ENCODE data around the gene SLC30A2. TPM values are rescaled to one million over a fixed set of nuclear protein-coding genes. Genes with fewer than 3 reads are reported as not detected.

Gene SLC30A2
- total RNA-seq, 1 experiment from 2014 or later, result 0.35 TPM

DNA sequence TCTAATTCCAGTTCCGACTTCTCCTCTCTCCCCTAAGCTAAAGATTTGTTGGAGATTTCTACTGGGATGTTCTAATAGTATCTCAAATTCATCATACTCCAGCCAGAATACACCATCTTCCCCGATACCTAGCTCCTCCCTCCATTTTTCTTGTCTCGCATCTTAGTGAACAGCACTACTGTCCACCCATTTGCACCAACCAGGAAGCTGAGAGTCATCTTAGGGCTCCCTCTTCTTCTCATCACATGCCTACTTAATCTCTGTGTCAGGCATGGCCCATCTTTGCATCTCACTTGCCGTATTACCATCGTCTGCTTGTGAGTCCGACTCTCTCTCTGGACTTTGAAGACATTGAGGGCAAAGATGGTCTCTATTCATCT, 25.0 kb upstream of the SLC30A2 start:
- Histone ChIP-seq H3K18ac (ENCODE audit: insufficient read length, low read depth, low read length) (no peak overlapping the region), H2BK5ac (ENCODE audit: insufficient read length, low read length) (no peak overlapping the region), H3K9me3 (ENCODE audit: control insufficient read depth, low read depth, low read length) (no peaks in the 10 kb centered on the region), H2BK120ac (ENCODE audit: low read depth, low read length, poor library complexity, severe bottlenecking) (no peak overlapping the region), H2BK12ac (ENCODE audit: insufficient read length, low read depth, low read length) (no peak overlapping the region), H4K5ac (ENCODE audit: insufficient read length, low read depth, low read length) (no peak overlapping the region), H3K27me3 (ENCODE audit: insufficient read depth, low read length) (no peaks in the 10 kb centered on the region), H3K56ac (ENCODE audit: insufficient read length, low read depth, low read length) (no peak overlapping the region), H3T11ph (ENCODE audit: low read length) (no peak overlapping the region), H2BK20ac (ENCODE audit: low read depth, low read length, poor library complexity, severe bottlenecking) (no peak overlapping the region), H2BK15ac (ENCODE audit: low read depth, low read length) (no peak overlapping the region), H3K79me1 (ENCODE audit: insufficient read depth, low read depth, low read length, poor library complexity, severe bottlenecking) (no peaks in the 10 kb centered on the region), H3K4me1 (ENCODE audit: insufficient read depth, low read length) (no peaks in the 10 kb centered on the region), H3K14ac (ENCODE audit: insufficient read depth, low read length) (no peak overlapping the region), H3K27ac (ENCODE audit: insufficient read length, low read depth, low read length) (no peak overlapping the region), H2AFZ (ENCODE audit: low read length) (no peak overlapping the region), H4K20me1 (ENCODE audit: control insufficient read depth, insufficient read depth, insufficient read length) (no peaks in the 10 kb centered on the region), H2AK5ac (ENCODE audit: insufficient read length, low read length) (no peak overlapping the region), H3K9ac (ENCODE audit: extremely low read depth, insufficient read length, low read length) (no peak overlapping the region), H4K8ac (replicated peaks; ENCODE audit: insufficient read length, low read depth, low read length) (no peak overlapping the region), H3K4ac (ENCODE audit: low read depth, low read length) (no peak overlapping the region), H3K4me2 (ENCODE audit: insufficient read depth, insufficient read length, low read length) (no peak overlapping the region), H3K79me2 (ENCODE audit: insufficient read depth, low read length) (no peaks in the 10 kb centered on the region), H4K91ac (ENCODE audit: insufficient read length, low read depth, low read length) (no peak overlapping the region), H3K23me2 (ENCODE audit: insufficient read length, low read depth, low read length, poor library complexity, severe bottlenecking) (no peaks in the 10 kb centered on the region), H3K23ac (ENCODE audit: insufficient read length, low read depth, low read length) (no peak overlapping the region)
- no peak for DNase-seq
- Mint-ChIP-seq H3K27me3 (ENCODE audit: low read depth) (peaks cover 32% of the 10 kb centered on the region), H3K9me3 (no peaks in the 10 kb centered on the region; a peak in 1 of 5 replicates), H3K27ac (no peak overlapping the region), H3K4me1 (peaks cover 10 to 16% of the 10 kb centered on the region in 2 experiments), H3K4me3 (no peak overlapping the region), H3K36me3 (ENCODE audit: insufficient read depth in 1 of 3, low read depth in 3 of 3) (no peaks in the 10 kb centered on the region; a peak in 1 of 7 replicates)
- TF ChIP-seq CTCF (conservative IDR thresholded peaks at IDR 0.05), result no peak
- no CpG with 5 or more reads among the region's 6 CpGs for WGBS (ENCODE audit: extremely low coverage, insufficient read length, low lambda C conversion rate)
